NCI-H1694 (cell line): ENCODE results near the gene REPS1.

ENCODE experiments used
- DNase-seq: peaks from one replicate; lab custom pipeline; 2025; lab: John Stamatoyannopoulos, UW

The REPS1 gene

DNA sequence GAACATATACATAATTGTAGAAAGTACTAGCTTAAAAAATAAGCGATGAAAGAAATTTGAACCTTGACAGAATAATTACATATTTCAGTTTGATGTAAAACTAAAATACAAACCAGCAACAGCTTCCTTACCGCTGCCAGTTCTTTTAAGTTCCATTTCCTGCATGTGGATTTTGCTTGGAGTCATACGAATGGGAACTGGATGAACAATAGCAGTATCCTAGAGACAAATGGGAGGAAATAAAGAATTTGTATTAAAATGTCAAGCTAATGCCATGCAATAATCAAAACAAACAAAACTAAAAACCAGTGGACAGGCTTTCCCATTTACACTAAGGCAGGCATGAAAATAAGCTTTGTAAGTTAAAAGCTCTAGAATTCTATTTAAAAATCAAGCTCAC is 67.1 kb downstream of the REPS1 start:
- DNase-seq = no peak

GRCh38 chr6:138914701-138915100 is 73.4 kb downstream of the REPS1 start:
- no peak for DNase-seq

- no peak for DNase-seq
These were observed 75.7 kb downstream of the REPS1 start for GRCh38 chr6:138912308-138912707.

DNA sequence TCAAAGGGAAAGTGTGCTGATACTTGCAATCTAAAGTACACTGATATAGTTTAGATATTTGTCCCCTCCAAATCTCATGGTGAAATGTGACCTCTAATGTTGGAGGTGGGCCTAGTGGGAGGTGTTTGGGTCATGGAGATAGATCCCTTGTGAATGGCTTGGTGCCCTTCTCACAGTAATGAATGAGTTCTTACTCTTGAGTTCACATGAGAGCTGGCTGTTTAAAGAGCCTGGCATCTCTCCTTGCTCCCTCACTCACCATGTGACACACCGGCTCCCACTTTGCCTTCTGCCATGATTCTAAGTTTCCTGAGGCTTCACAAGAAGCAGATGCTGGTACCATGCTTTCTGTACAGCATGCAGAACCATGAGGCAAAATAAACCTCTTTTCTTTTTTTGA is 78.1 kb downstream of the REPS1 start:
- no peak for DNase-seq

- DNase-seq = no peak
These were observed 78.5 kb downstream of the REPS1 start for GRCh38 chr6:138909511-138909910.

GRCh38 chr6:138907167-138907566 is 80.9 kb downstream of the REPS1 start:
- no peak for DNase-seq

GRCh38 chr6:138897031-138897430 is 91.0 kb downstream of the REPS1 start:
- no peak for DNase-seq

DNA sequence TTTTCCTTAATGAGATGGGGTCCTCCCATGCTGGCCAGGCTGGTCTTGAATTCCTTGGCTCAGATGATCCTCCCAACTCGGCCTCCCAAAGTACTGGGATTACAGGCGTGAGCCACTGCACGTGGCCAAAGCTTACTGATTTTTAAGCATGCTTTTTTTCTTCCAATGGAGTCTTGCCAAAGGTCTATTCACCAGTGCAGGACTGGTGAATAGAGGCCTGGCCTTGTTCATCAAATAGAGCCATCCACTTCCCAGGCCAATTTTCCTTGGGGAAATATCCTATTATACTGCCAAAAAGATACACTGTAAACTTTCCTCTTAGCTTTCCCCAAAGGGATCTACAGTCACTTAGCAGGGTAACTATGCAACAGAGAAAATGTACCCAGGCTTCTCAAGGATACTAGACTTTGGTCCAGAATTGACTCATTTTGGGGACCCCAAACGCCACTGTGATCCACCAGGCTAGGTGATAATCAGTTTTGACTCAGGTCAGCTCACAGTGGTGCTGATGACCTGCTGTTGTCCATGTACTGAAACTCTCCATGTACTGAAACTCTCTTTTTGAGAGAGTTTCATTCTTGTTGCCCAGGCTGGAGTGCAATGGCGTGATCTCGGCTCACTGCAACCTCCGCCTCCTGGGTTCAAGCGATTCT is 91.8 kb downstream of the REPS1 start:
- DNase-seq = no peak

DNA sequence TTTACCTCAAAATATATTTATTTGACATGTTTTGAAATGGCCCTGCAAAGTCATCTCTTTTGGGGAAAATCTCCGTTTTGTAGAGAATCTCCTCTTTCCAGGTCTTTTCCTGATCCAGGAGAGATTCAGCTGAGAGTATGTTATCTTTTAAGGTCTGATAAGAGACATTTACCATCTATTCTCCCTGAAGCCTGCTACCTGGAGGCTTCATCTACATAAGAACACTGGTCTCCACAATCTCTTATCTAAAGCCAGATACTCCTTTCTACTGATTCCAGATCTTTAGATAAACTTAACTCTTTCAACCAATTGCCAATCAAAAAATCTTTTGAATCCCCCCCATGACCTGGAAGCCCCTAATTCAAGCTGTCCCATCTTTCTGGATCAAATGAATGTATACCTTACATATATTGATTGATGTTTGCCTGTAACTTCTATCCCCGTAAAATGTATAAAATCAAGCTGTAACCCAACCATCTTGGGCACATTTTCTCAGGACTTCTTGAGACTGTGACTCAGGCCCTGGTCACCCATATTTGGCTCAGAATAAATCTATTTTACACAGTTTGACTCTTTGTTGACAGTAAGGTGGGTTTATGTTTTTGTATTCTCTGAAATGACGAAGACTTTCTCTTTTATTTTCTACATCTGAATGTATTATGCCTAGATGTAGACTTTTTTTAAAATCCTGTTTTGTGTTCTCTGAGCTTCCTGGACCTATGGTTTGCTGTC is 96.6 kb downstream of the REPS1 start:
- DNase-seq = no peak

- DNase-seq = no peak
These were observed 102.8 kb downstream of the REPS1 start for GRCh38 chr6:138885156-138885819.

DNA sequence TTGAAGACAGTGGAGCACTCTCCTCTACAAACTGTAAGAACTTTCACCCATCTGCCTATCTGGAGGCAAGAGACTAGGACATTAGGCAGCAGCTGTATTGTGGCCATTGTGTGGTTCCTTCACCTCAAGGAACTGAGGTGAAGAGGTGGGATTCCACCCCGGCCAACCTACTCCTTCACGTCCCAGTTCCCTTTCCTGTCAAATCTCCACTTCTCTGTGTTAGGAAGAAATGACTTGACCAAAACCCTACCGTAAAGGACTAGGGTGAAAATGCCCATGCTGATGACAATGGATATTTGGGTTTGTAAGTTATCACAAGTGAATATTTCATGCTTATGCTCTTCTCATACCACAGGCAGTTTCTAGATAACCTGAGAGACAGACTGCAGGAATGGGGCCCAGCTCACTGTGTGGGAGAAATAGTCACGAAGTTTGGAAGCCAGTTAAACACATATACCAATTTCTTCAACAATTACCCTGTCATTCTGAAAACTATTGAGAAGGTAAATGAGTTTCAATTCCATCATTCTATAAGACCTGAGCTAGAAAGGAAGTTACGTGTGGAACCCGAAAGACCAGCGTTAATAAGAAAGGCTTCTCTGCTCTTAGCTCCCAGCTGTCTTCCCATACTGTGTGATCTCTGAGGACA is 105.6 kb downstream of the REPS1 start:
- no peak for DNase-seq

DNA sequence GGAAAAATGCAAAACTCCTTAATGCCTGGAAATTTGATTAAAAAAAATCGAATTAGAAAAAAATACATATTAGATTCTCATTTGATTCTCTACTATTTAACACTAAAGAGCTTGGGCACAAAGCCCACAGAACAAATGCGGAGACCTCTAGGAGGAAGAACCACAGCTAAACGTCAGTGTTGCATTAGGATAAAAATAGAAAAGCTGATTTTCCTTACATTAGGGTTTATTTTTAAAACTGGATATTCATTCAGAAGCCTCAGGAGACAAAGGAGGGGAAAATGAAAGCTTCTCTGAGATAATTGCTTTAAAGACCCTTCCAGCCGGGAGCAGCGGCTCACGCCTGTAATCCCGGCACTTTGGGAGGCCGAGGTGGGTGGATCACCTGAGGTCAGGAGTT is 114.9 kb downstream of the REPS1 start:
- DNase-seq = no peak

DNA sequence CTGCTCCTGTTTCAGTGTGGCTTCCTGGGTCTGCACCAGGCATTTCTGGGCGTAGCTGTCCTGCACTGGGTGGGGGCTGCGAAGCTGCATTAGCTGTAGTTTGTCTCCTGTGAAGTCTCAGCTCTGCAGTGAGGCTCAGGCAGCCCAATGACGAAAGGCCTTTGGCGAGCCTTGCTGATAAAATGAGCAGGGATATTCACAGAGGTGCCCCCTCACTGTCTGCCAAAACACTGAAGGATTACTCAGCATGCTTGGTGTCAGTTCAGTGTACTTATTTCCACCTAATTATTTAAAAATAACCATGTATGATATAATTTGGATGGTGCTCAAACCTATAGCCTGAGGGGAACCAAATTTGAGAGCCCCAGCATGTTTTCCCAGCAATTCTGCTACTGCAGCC is 118.7 kb downstream of the REPS1 start:
- no peak for DNase-seq

- no peak for DNase-seq
These were observed 119.9 kb downstream of the REPS1 start for GRCh38 chr6:138868181-138868580.

DNA sequence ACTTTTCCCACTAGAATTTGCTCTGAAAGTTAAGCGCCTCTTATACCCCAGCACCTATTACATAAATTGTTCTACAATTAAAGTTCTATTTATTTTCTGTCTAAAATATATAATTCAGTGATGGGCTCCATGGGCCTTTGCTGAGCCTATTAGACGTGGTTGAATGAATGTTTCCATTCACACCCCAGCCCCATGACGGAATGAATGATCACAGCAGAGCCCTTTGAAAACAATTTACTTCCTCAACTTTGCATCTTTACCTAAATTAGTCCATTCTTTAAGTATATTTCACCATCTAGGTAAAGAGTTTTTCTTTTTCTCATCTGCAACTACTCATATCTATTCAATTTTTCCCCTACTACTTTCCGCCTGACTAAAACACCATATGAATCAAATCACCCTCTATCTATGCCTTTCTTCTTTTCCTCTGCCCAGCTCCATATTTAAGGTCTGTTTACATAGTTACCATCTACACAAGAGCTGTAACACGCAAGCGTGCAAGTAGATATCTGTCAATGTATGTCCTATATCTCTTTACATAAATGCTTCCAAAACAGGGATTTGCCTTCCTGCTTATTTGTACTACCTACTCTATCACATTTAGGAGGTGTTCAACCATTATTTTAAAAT is 122.5 kb downstream of the REPS1 start:
- DNase-seq = no peak

DNA sequence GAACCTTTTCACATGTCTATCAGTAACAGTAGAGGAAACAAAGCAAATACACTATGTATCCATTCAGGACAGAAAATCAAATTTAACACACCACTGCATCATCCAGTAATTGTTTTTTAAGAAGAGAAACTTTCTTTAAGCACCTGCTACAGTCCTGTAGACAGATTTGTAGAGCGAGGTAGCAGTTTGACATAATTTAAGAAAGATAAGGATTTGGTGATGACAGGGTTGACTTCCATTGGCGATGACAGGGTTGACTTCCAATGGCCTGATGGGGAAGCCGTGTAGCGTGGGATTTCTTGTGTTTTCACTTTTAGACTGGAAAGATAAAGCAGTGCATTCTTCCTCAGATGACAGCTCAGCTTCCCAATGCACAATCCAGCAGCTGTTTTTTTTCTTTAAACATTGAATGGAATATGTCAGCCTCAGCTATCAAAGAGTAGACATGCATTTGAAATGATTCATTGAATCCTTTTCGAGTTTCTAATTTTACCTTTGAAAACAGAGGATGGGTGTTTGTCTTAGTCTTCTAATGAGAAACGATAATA is 123.6 kb downstream of the REPS1 start:
- DNase-seq = no peak

GRCh38 chr6:138863321-138863720 is 124.7 kb downstream of the REPS1 start:
- no peak for DNase-seq

DNA sequence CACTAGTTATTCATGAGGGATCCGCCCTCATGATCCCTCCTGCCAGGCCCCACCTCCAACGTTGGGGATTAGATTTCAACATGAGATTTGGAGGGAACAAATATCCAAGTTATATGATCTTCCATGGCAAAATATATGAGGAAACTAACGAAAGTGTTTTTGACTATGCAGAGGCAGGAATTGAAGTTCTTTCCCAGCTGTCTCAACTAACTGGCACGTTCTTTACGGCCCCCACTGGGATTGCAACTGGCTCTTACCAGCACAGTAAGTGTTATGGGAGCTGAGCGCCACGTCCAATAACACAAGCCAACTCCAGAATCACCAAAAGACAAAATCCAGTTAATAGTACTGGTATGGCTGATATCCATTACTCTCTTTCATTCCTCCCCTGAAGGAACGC is 125.6 kb downstream of the REPS1 start:
- no peak for DNase-seq

GRCh38 chr6:138857775-138858174 is 130.3 kb downstream of the REPS1 start:
- no peak for DNase-seq

- DNase-seq = no peak
These were observed 131.4 kb downstream of the REPS1 start for GRCh38 chr6:138856654-138857053.
